ENCODE measurements around the gene CREB3L1. TPM values are rescaled to one million over a fixed set of nuclear protein-coding genes. Genes with fewer than 3 reads are reported as not detected.

CREB3L1 gene
- total RNA-seq, 5 donors from 2014 or later (not counting 1 experiment from before 2014, with no cell fraction given), result 0.38 to 0.72 (median 0.38) TPM; not detected in 2

DNA sequence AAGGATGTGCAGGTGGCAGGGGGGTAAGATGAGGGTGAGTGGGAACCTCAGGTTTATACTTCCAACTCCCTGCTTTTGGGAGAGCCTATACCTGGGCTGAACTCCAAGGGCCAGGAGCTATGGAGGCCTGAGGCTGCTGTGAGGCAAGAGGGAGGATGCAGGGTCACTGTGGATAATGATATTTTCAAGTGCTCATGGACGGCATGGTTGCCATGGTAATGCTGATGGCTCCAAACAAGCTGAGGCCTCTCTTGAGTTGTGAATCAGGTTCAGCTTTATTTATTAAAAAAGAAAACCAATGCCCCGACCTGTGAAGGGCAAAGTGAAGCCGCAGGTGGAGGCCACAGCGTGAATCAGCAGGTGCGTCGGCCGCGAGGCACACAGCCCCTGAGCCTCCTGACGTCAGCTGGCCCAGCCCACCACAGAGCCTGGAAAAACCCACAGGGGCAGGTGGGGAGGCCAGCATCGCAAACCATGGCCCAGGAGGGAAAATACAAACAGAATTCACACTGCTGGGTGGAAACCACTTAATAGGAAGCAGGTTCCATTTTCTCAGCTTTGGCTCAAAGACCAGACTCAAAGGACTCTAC lies 17.4 kb upstream of the CREB3L1 start:
- no peaks in the 10 kb centered on the region for H3K36me3 Mint-ChIP-seq
- H3K36me3 ChIP-seq (ENCODE audit: control insufficient read depth in 2 of 2, extremely low read depth in 1 of 2, insufficient read depth in 1 of 2, low read length in 1 of 2), result no peaks in the 10 kb centered on the region
- POLR2A ChIA-PET, result no interaction called here

DNA sequence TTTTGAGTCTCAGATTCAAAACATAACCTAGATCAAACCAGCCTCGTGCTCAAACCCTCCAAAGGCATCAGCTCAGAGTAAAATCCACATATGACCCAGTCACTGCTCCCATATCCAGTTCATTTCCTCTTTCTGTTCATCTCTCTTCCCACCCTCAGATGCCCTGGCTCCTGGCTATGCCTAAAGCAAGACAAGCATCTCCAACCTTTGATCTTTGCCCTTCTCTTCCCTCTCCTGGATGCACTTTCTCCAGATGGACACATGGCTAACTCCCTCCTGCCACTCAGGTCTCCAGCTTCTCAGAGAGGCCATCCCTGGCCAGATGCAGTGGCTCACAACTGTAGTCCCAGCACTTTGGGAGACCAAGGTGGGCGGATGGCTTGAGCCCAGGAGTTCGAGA lies 14.3 kb upstream of the CREB3L1 start:
- no peaks in the 10 kb centered on the region for H3K36me3 ChIP-seq (ENCODE audit: control insufficient read depth in 2 of 2, extremely low read depth in 1 of 2, insufficient read depth in 1 of 2, low read length in 1 of 2)
- Mint-ChIP-seq H3K27me3 (no peaks in the 10 kb centered on the region), H3K4me3 (no peak overlapping the region), H3K9me3 (no peaks in the 10 kb centered on the region), H3K27ac (no peak overlapping the region), H3K36me3 (no peaks in the 10 kb centered on the region), H3K4me1 (no peaks in the 10 kb centered on the region)
- WGBS (ENCODE audit: insufficient coverage), result 72% methylated on average over 3 of the region's 3 CpGs
- no peaks in the 10 kb centered on the region for H3K9me3 ChIP-seq
- H3K27me3 ChIP-seq (replicated peaks in 1 of 2; ENCODE audit: control insufficient read depth in 2 of 2, extremely low read depth in 1 of 2, insufficient read depth in 2 of 2, low read length in 1 of 2), result peaks cover 0 to 16% of the 10 kb centered on the region in 2 experiments
- DNase-seq (no peak), ATAC-seq (replicated peaks in 1 of 4) (no peak)
- no peak overlapping the region for H3K4me3 ChIP-seq (ENCODE audit: control insufficient read depth in 1 of 2, extremely low read depth in 1 of 2, low read length in 1 of 2)
- ChIA-PET POLR2A (no interaction called here), CTCF (no interaction called here)
- no peak overlapping the region for H3K27ac ChIP-seq (ENCODE audit: low read length)
- H3K4me1 ChIP-seq (ENCODE audit: control insufficient read depth in 1 of 2, extremely low read depth in 1 of 2, insufficient read depth in 2 of 2, low read length in 2 of 2), result no peaks in the 10 kb centered on the region

More for the DNA sequence above, 17.4 kb upstream of the CREB3L1 start:
- WGBS (ENCODE audit: insufficient coverage), result 70% methylated on average over 10 of the region's 10 CpGs
- Mint-ChIP-seq H3K27ac (no peak overlapping the region), H3K4me3 (no peak overlapping the region), H3K27me3 (no peaks in the 10 kb centered on the region), H3K9me3 (no peaks in the 10 kb centered on the region), H3K4me1 (no peaks in the 10 kb centered on the region)
- no peak overlapping the region for H3K4me3 ChIP-seq (ENCODE audit: control insufficient read depth in 1 of 2, extremely low read depth in 1 of 2, low read length in 1 of 2)
- H3K27me3 ChIP-seq (replicated peaks in 1 of 2; ENCODE audit: control insufficient read depth in 2 of 2, extremely low read depth in 1 of 2, insufficient read depth in 2 of 2, low read length in 1 of 2), result peaks cover 0 to 8% of the 10 kb centered on the region in 2 experiments
- no peak for ATAC-seq (replicated peaks in 1 of 4)
- H3K4me1 ChIP-seq (ENCODE audit: control insufficient read depth in 1 of 2, extremely low read depth in 1 of 2, insufficient read depth in 2 of 2, low read length in 2 of 2), result no peaks in the 10 kb centered on the region
- H3K27ac ChIP-seq (ENCODE audit: low read length), result no peak overlapping the region
- no peaks in the 10 kb centered on the region for H3K9me3 ChIP-seq
- DNase-seq, result no peak
- CTCF ChIA-PET, result interaction anchor here (0.6 kb wide), 2 partner anchors 19 to 382 kb away, joined by 4 read pairs; no protein-coding TSS in a partner anchor

GRCh38 chr11:46264030-46264429 lies 13.4 kb upstream of the CREB3L1 start:
- POLR2A ChIA-PET, result no interaction called here
- H3K27ac Mint-ChIP-seq, result no peak overlapping the region
- WGBS (ENCODE audit: insufficient coverage), result 80% methylated on average over 1 of the region's 4 CpGs
- CTCF ChIA-PET, result no interaction called here
- no peak overlapping the region for H3K4me3 Mint-ChIP-seq
- DNase-seq (no peak), ATAC-seq (replicated peaks in 1 of 4) (no peak)
- no peak overlapping the region for H3K4me3 ChIP-seq (ENCODE audit: control insufficient read depth in 1 of 2, extremely low read depth in 1 of 2, low read length in 1 of 2)
- H3K9me3 ChIP-seq, result no peaks in the 10 kb centered on the region
- no peaks in the 10 kb centered on the region for H3K4me1 ChIP-seq (ENCODE audit: control insufficient read depth in 1 of 2, extremely low read depth in 1 of 2, insufficient read depth in 2 of 2, low read length in 2 of 2)
- no peaks in the 10 kb centered on the region for H3K27me3 Mint-ChIP-seq
- H3K9me3 Mint-ChIP-seq, result no peaks in the 10 kb centered on the region
- no peaks in the 10 kb centered on the region for H3K36me3 Mint-ChIP-seq
- H3K27me3 ChIP-seq (replicated peaks in 1 of 2; ENCODE audit: control insufficient read depth in 2 of 2, extremely low read depth in 1 of 2, insufficient read depth in 2 of 2, low read length in 1 of 2), result peaks cover 0 to 16% of the 10 kb centered on the region in 2 experiments
- no peaks in the 10 kb centered on the region for H3K36me3 ChIP-seq (ENCODE audit: control insufficient read depth in 2 of 2, extremely low read depth in 1 of 2, insufficient read depth in 1 of 2, low read length in 1 of 2)
- no peaks in the 10 kb centered on the region for H3K4me1 Mint-ChIP-seq
- no peak overlapping the region for H3K27ac ChIP-seq (ENCODE audit: low read length)

GRCh38 chr11:46264976-46265375 lies 12.5 kb upstream of the CREB3L1 start:
- no peak for ATAC-seq (replicated peaks in 1 of 4)
- H3K9me3 Mint-ChIP-seq, result no peaks in the 10 kb centered on the region
- H3K36me3 ChIP-seq (ENCODE audit: control insufficient read depth in 2 of 2, extremely low read depth in 1 of 2, insufficient read depth in 1 of 2, low read length in 1 of 2), result no peaks in the 10 kb centered on the region
- no peak overlapping the region for H3K27ac Mint-ChIP-seq
- no peaks in the 10 kb centered on the region for H3K36me3 Mint-ChIP-seq
- POLR2A ChIA-PET, result no interaction called here
- peaks cover 0 to 14% of the 10 kb centered on the region in 2 experiments for H3K27me3 ChIP-seq (replicated peaks in 1 of 2; ENCODE audit: control insufficient read depth in 2 of 2, extremely low read depth in 1 of 2, insufficient read depth in 2 of 2, low read length in 1 of 2)
- no peaks in the 10 kb centered on the region for H3K4me1 Mint-ChIP-seq
- H3K27ac ChIP-seq (ENCODE audit: low read length), result no peak overlapping the region
- no peak overlapping the region for H3K4me3 ChIP-seq (ENCODE audit: control insufficient read depth in 1 of 2, extremely low read depth in 1 of 2, low read length in 1 of 2)
- no peaks in the 10 kb centered on the region for H3K27me3 Mint-ChIP-seq
- DNase-seq, result no peak
- CTCF ChIA-PET, result no interaction called here
- no peaks in the 10 kb centered on the region for H3K4me1 ChIP-seq (ENCODE audit: control insufficient read depth in 1 of 2, extremely low read depth in 1 of 2, insufficient read depth in 2 of 2, low read length in 2 of 2)
- H3K4me3 Mint-ChIP-seq, result no peak overlapping the region
- WGBS (ENCODE audit: insufficient coverage), result 69% methylated on average over 6 of the region's 9 CpGs
- H3K9me3 ChIP-seq, result no peaks in the 10 kb centered on the region

- Histone ChIP-seq H3K9me3 (no peaks in the 10 kb centered on the region), H3K4me1 (ENCODE audit: control insufficient read depth in 1 of 2, extremely low read depth in 1 of 2, insufficient read depth in 2 of 2, low read length in 2 of 2) (no peaks in the 10 kb centered on the region), H3K4me3 (ENCODE audit: control insufficient read depth in 1 of 2, extremely low read depth in 1 of 2, low read length in 1 of 2) (no peak overlapping the region), H3K27ac (ENCODE audit: low read length) (no peak overlapping the region), H3K36me3 (ENCODE audit: control insufficient read depth in 2 of 2, extremely low read depth in 1 of 2, insufficient read depth in 1 of 2, low read length in 1 of 2) (no peaks in the 10 kb centered on the region), H3K27me3 (replicated peaks in 1 of 2; ENCODE audit: control insufficient read depth in 2 of 2, extremely low read depth in 1 of 2, insufficient read depth in 2 of 2, low read length in 1 of 2) (peaks cover 0 to 13% of the 10 kb centered on the region in 2 experiments)
- Mint-ChIP-seq H3K27me3 (no peaks in the 10 kb centered on the region), H3K36me3 (no peaks in the 10 kb centered on the region), H3K27ac (no peak overlapping the region), H3K4me3 (no peak overlapping the region), H3K4me1 (no peaks in the 10 kb centered on the region), H3K9me3 (no peaks in the 10 kb centered on the region)
- WGBS (ENCODE audit: insufficient coverage), result 67% methylated on average over 4 of the region's 7 CpGs
- ChIA-PET CTCF (no interaction called here), POLR2A (no interaction called here)
- ATAC-seq (replicated peaks in 1 of 4) (no peak), DNase-seq (no peak)
Observed at GRCh38 chr11:46265764-46266163, 11.7 kb upstream of the CREB3L1 start.

GRCh38 chr11:46267930-46268329 lies 9.5 kb upstream of the CREB3L1 start:
- Mint-ChIP-seq H3K9me3 (no peaks in the 10 kb centered on the region), H3K4me3 (no peak overlapping the region), H3K36me3 (no peaks in the 10 kb centered on the region), H3K4me1 (peaks cover 1 to 7% (median 4%) of the 10 kb centered on the region in 3 donors), H3K27ac (no peak overlapping the region), H3K27me3 (no peaks in the 10 kb centered on the region)
- DNase-seq (no peak), ATAC-seq (replicated peaks in 1 of 4) (no peak)
- POLR2A ChIA-PET, result no interaction called here
- Histone ChIP-seq H3K27ac (ENCODE audit: low read length) (no peak overlapping the region), H3K9me3 (no peaks in the 10 kb centered on the region), H3K4me1 (ENCODE audit: control insufficient read depth in 1 of 2, extremely low read depth in 1 of 2, insufficient read depth in 2 of 2, low read length in 2 of 2) (no peaks in the 10 kb centered on the region), H3K4me3 (ENCODE audit: control insufficient read depth in 1 of 2, extremely low read depth in 1 of 2, low read length in 1 of 2) (no peak overlapping the region), H3K36me3 (ENCODE audit: control insufficient read depth in 2 of 2, extremely low read depth in 1 of 2, insufficient read depth in 1 of 2, low read length in 1 of 2) (no peaks in the 10 kb centered on the region), H3K27me3 (replicated peaks in 1 of 2; ENCODE audit: control insufficient read depth in 2 of 2, extremely low read depth in 1 of 2, insufficient read depth in 2 of 2, low read length in 1 of 2) (peaks cover 0 to 16% of the 10 kb centered on the region in 2 experiments)
- CTCF ChIA-PET, result interaction anchor here in 1 of 2 donors (1.0 kb wide), 1 partner anchor 40 kb away, joined by 3 read pairs; no protein-coding TSS in a partner anchor

GRCh38 chr11:46270684-46271083 lies 6.8 kb upstream of the CREB3L1 start:
- Mint-ChIP-seq H3K27me3 (peaks cover under 1 to 8% of the 10 kb centered on the region in 2 donors), H3K36me3 (no peaks in the 10 kb centered on the region), H3K9me3 (no peaks in the 10 kb centered on the region), H3K4me3 (no peak overlapping the region), H3K27ac (no peak overlapping the region), H3K4me1 (peaks cover 1 to 7% (median 4%) of the 10 kb centered on the region in 3 donors)
- DNase-seq, result no peak
- ChIA-PET CTCF (no interaction called here), POLR2A (no interaction called here)
- Histone ChIP-seq H3K9me3 (no peaks in the 10 kb centered on the region), H3K27ac (ENCODE audit: low read length) (no peak overlapping the region), H3K36me3 (ENCODE audit: control insufficient read depth in 2 of 2, extremely low read depth in 1 of 2, insufficient read depth in 1 of 2, low read length in 1 of 2) (no peaks in the 10 kb centered on the region), H3K4me1 (ENCODE audit: control insufficient read depth in 1 of 2, extremely low read depth in 1 of 2, insufficient read depth in 2 of 2, low read length in 2 of 2) (no peaks in the 10 kb centered on the region), H3K27me3 (replicated peaks in 1 of 2; ENCODE audit: control insufficient read depth in 2 of 2, extremely low read depth in 1 of 2, insufficient read depth in 2 of 2, low read length in 1 of 2) (peaks cover 0 to 18% of the 10 kb centered on the region in 2 experiments), H3K4me3 (ENCODE audit: control insufficient read depth in 1 of 2, extremely low read depth in 1 of 2, low read length in 1 of 2) (no peak overlapping the region)
- 29% methylated on average over 1 of the region's 5 CpGs for WGBS (ENCODE audit: insufficient coverage)
- ATAC-seq (replicated peaks in 1 of 4), result no peak

Measured in T-cell (primary cell).